Stimulated activated CD4-positive, alpha-beta T cell treated with anti-CD3 and anti-CD28 coated beads, Interleukin-1b, Interleukin-23, amount 100 ng/mL, for 4 hours (primary cell): Measurements from ENCODE around the gene IFNK.

Source experiments
- DNase-seq, 2 donors: peaks; one replicate each; pipeline ENCODE4 v3.0.0-alpha.2; 2020; ENCODE audit warnings: low read depth in 2 of 2

Gene IFNK

GRCh38 chr9:27573634-27574590 is 49.8 kb downstream of the IFNK start:
- DNase-seq: peak; percentile 81 to 95
